ENCODE measurements around the gene EIF4A2. TPM values are rescaled to one million over a fixed set of nuclear protein-coding genes. Genes with fewer than 3 reads are reported as not detected.
A peak's percentile ranks its signal among the peaks of the same experiment; 100 is the strongest.
"Not testable (repeated sequence)": the region's sequence is repeated elsewhere in the genome, so short reads cannot be mapped to it uniquely, and the experiment has no call there.

Gene EIF4A2
- polyA plus RNA-seq, 1 donor (not counting 4 experiments of a cell fraction or from before 2014, with no cell fraction given), result 568 TPM

- Histone ChIP-seq H2AFZ (ENCODE audit: control insufficient read depth, low read length) (no peak overlapping the region), H3K9me1 (ENCODE audit: control insufficient read depth, extremely low read depth, insufficient read depth, low read length) (no peaks in the 10 kb centered on the region), H3K36me3 (ENCODE audit: control insufficient read depth in 2 of 2, extremely low read depth in 1 of 2, insufficient read depth in 2 of 2, low read length in 2 of 2) (no peaks in the 10 kb centered on the region), H3K4me3 (ENCODE audit: control insufficient read depth in 2 of 3, extremely low read depth in 1 of 3, insufficient read depth in 2 of 3, low read depth in 1 of 3, low read length in 3 of 3) (no peak overlapping the region), H3K9ac (ENCODE audit: control insufficient read depth, extremely low read depth, insufficient read depth, low read length) (no peak overlapping the region), H3K27ac (ENCODE audit: control insufficient read depth, insufficient read depth, low read length) (no peak overlapping the region), H3K4me2 (ENCODE audit: control insufficient read depth, extremely low read depth, insufficient read depth, low read depth, low read length) (no peak overlapping the region), H3K4me1 (ENCODE audit: control insufficient read depth, extremely low read depth, insufficient read depth, low read length) (peaks cover 4% of the 10 kb centered on the region), H3K9me3 (ENCODE audit: control insufficient read depth, low read depth, low read length) (no peaks in the 10 kb centered on the region), H3K27me3 (ENCODE audit: control insufficient read depth, extremely low read depth, insufficient read depth, low read length) (no peaks in the 10 kb centered on the region), H4K20me1 (ENCODE audit: control insufficient read depth, extremely low read depth, insufficient read depth, low read length) (no peaks in the 10 kb centered on the region), H3K79me2 (ENCODE audit: control insufficient read depth, insufficient read depth, low read length) (no peaks in the 10 kb centered on the region)
- dilution Hi-C loops (cut with MboI; ENCODE audit: extremely low pct_ligation_motif_present, low sequenced_read_pairs), result no loop called here
- TF ChIP-seq CTCF (optimal IDR thresholded peaks at IDR 0.05 in 1 of 3, IDR thresholded peaks at IDR 0.05 in 1 of 3, conservative IDR thresholded peaks at IDR 0.05 in 1 of 3; ENCODE audit: extremely low read depth in 1 of 3, insufficient read depth in 2 of 3, low read length in 3 of 3) (no peak), EZH2 (IDR thresholded peaks at IDR 0.05; ENCODE audit: low read length) (no peak)
- FAIRE-seq (no peak), DNase-seq (ENCODE audit: low read depth, low spot score) (no peak)
Observed at GRCh38 chr3:186818956-186819355, 35.6 kb downstream of the EIF4A2 start.

- Histone ChIP-seq H3K36me3 (ENCODE audit: control insufficient read depth in 2 of 2, extremely low read depth in 1 of 2, insufficient read depth in 2 of 2, low read length in 2 of 2) (no peaks in the 10 kb centered on the region), H4K20me1 (ENCODE audit: control insufficient read depth, extremely low read depth, insufficient read depth, low read length) (no peaks in the 10 kb centered on the region), H3K27ac (ENCODE audit: control insufficient read depth, insufficient read depth, low read length) (no peak overlapping the region), H2AFZ (ENCODE audit: control insufficient read depth, low read length) (peak overlapping the region; percentile 42), H3K4me3 (ENCODE audit: control insufficient read depth in 2 of 3, extremely low read depth in 1 of 3, insufficient read depth in 2 of 3, low read depth in 1 of 3, low read length in 3 of 3) (no peak overlapping the region), H3K4me1 (ENCODE audit: control insufficient read depth, extremely low read depth, insufficient read depth, low read length) (peaks cover 11% of the 10 kb centered on the region), H3K9ac (ENCODE audit: control insufficient read depth, extremely low read depth, insufficient read depth, low read length) (no peak overlapping the region), H3K27me3 (ENCODE audit: control insufficient read depth, extremely low read depth, insufficient read depth, low read length) (no peaks in the 10 kb centered on the region), H3K9me3 (ENCODE audit: control insufficient read depth, low read depth, low read length) (no peaks in the 10 kb centered on the region), H3K9me1 (ENCODE audit: control insufficient read depth, extremely low read depth, insufficient read depth, low read length) (no peaks in the 10 kb centered on the region), H3K79me2 (ENCODE audit: control insufficient read depth, insufficient read depth, low read length) (no peaks in the 10 kb centered on the region), H3K4me2 (ENCODE audit: control insufficient read depth, extremely low read depth, insufficient read depth, low read depth, low read length) (no peak overlapping the region)
- TF ChIP-seq CTCF (optimal IDR thresholded peaks at IDR 0.05 in 1 of 3, IDR thresholded peaks at IDR 0.05 in 1 of 3, conservative IDR thresholded peaks at IDR 0.05 in 1 of 3; ENCODE audit: extremely low read depth in 1 of 3, insufficient read depth in 2 of 3, low read length in 3 of 3) (peak in 2 of 3 experiments; percentile 52 to 59), EZH2 (IDR thresholded peaks at IDR 0.05; ENCODE audit: low read length) (no peak)
- FAIRE-seq (peak; percentile 71), DNase-seq (ENCODE audit: low read depth, low spot score) (no peak)
- dilution Hi-C loops (cut with MboI; ENCODE audit: extremely low pct_ligation_motif_present, low sequenced_read_pairs), result no loop called here
Observed at GRCh38 chr3:186821429-186822387, 38.3 kb downstream of the EIF4A2 start.

GRCh38 chr3:186822388-186822759 is 39.0 kb downstream of the EIF4A2 start:
- DNase-seq (ENCODE audit: low read depth, low spot score); H3K9me1 ChIP-seq (ENCODE audit: control insufficient read depth, extremely low read depth, insufficient read depth, low read length); H3K9ac ChIP-seq (ENCODE audit: control insufficient read depth, extremely low read depth, insufficient read depth, low read length); H3K27me3 ChIP-seq (ENCODE audit: control insufficient read depth, extremely low read depth, insufficient read depth, low read length); H3K36me3 ChIP-seq (ENCODE audit: control insufficient read depth in 2 of 2, extremely low read depth in 1 of 2, insufficient read depth in 2 of 2, low read length in 2 of 2); H3K27ac ChIP-seq (ENCODE audit: control insufficient read depth, insufficient read depth, low read length); dilution Hi-C loops (cut with MboI; ENCODE audit: extremely low pct_ligation_motif_present, low sequenced_read_pairs); H2AFZ ChIP-seq (ENCODE audit: control insufficient read depth, low read length); H3K4me2 ChIP-seq (ENCODE audit: control insufficient read depth, extremely low read depth, insufficient read depth, low read depth, low read length); H3K4me3 ChIP-seq (ENCODE audit: control insufficient read depth in 2 of 3, extremely low read depth in 1 of 3, insufficient read depth in 2 of 3, low read depth in 1 of 3, low read length in 3 of 3); FAIRE-seq; H3K9me3 ChIP-seq (ENCODE audit: control insufficient read depth, low read depth, low read length); H4K20me1 ChIP-seq (ENCODE audit: control insufficient read depth, extremely low read depth, insufficient read depth, low read length); H3K79me2 ChIP-seq (ENCODE audit: control insufficient read depth, insufficient read depth, low read length): not testable (repeated sequence)
- H3K4me1 ChIP-seq (ENCODE audit: control insufficient read depth, extremely low read depth, insufficient read depth, low read length), result peaks cover 11% of the 10 kb centered on the region
